Measurements from ENCODE around the gene MTREX. TPM values are rescaled to one million over a fixed set of nuclear protein-coding genes. Genes with fewer than 3 reads are reported as not detected.

MTREX gene
- total and polyA plus RNA-seq, 2 of the 8 experiments (the other 6 are each of a cell fraction or from before 2014, with no cell fraction given) = 16.0 to 130 TPM

DNA sequence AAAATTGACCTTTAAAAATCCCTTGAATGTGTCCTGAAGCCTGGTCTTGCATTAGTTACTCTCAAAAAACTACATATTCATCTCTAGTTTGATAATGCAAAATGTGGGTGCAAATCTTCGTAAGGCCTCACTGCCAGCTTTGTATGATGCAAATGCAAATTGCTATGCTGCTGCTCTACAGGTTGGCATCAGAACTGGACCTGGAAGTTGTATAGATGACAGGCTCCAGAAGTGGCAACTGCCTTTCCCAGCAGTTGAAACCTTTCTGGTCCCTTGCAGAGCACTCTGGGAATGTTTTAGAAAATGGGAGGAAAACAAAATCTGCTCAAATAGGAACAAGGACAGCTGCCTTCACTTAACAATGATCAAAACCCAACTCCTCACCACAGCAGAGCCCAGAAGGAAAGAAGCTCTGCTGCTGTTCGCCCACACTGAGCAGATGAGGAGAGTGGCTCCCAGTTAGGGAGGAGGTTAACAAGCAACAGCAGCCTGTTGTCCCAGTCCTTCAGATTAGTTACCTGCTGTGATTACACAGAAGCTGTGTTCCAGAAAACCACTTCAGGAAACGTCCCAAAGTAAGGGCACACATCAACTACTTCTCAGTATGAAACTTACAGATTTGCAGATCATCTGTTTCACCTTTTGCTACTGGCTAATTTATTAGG, 133.4 kb downstream of the MTREX start (continued):
- TF ChIP-seq TAF1 (IDR thresholded peaks at IDR 0.05; ENCODE audit: low read depth, low read length) = no peak
- no peak for TF ChIP-seq SP1 (IDR thresholded peaks at IDR 0.05; ENCODE audit: low read depth, low read length)
- no peak for TF ChIP-seq CREB1 (IDR thresholded peaks at IDR 0.05)
